ENCODE results near the gene SIRT7. TPM values are rescaled to one million over a fixed set of nuclear protein-coding genes. Genes with fewer than 3 reads are reported as not detected.

Gene SIRT7
- total and polyA plus RNA-seq, 2 donors (not counting 3 experiments of a cell fraction or from before 2014, with no cell fraction given) = 11.6 to 28.8 TPM

- ChIA-PET POLR2A (no interaction called here), CTCF (interaction anchor here (1.6 kb wide), 1 partner anchor 14 kb away, joined by 4 read pairs; no protein-coding TSS in a partner anchor)
- Histone ChIP-seq H3K27me3 (ENCODE audit: control insufficient read depth in 2 of 2, insufficient read depth in 2 of 2, low read length in 2 of 2) (peaks cover 0 to 7% of the 10 kb centered on the region in 2 experiments), H3K27ac (ENCODE audit: insufficient read depth, low read depth, low read length) (no peak overlapping the region), H3K36me3 (ENCODE audit: control insufficient read depth in 2 of 2, extremely low read depth in 1 of 2, insufficient read depth in 2 of 2, low read length in 2 of 2) (no peaks in the 10 kb centered on the region), H2AFZ (ENCODE audit: low read depth, low read length) (no peak overlapping the region), H3K4me3 (replicated peaks in 1 of 3; ENCODE audit: insufficient read depth in 1 of 3, low read depth in 1 of 3, low read length in 3 of 3) (no peak overlapping the region), H3K79me2 (ENCODE audit: control insufficient read depth, insufficient read depth, low read length) (no peaks in the 10 kb centered on the region), H3K4me2 (ENCODE audit: insufficient read depth, low read length) (no peak overlapping the region), H4K20me1 (replicated peaks; ENCODE audit: control insufficient read depth, extremely low read depth, insufficient read depth, low read length) (no peaks in the 10 kb centered on the region), H3K4me1 (ENCODE audit: control insufficient read depth, extremely low read depth, insufficient read depth, low read length) (no peaks in the 10 kb centered on the region), H3K9ac (replicated peaks; ENCODE audit: extremely low read depth, insufficient read depth, low read length) (no peak overlapping the region), H3K9me1 (replicated peaks; ENCODE audit: control insufficient read depth, extremely low read depth, insufficient read depth, low read length) (no peaks in the 10 kb centered on the region), H3K9me3 (replicated peaks; ENCODE audit: control insufficient read depth, insufficient read depth, low read length) (no peaks in the 10 kb centered on the region)
- FAIRE-seq (no peak), DNase-seq (ENCODE audit: low read depth, low spot score) (no peak)
- intact Hi-C loops (cut with micrococcal nuclease) = no loop called here
- no TSS peak for BruUV-seq (replicated peaks)
- TF ChIP-seq EZH2 (IDR thresholded peaks at IDR 0.05; ENCODE audit: borderline replicate concordance, low read depth, low read length, severe bottlenecking) (no peak), MAX (IDR thresholded peaks at IDR 0.05; ENCODE audit: insufficient read depth, insufficient read length) (no peak), JUN (IDR thresholded peaks at IDR 0.05; ENCODE audit: borderline replicate concordance, insufficient read depth, insufficient read length, low read depth) (no peak)
- dilution Hi-C loops (cut with MboI; ENCODE audit: extremely low pct_ligation_motif_present, low sequenced_read_pairs) = no loop called here
Measured at GRCh38 chr17:81942167-81942553, 24.2 kb upstream of the SIRT7 start.

DNA sequence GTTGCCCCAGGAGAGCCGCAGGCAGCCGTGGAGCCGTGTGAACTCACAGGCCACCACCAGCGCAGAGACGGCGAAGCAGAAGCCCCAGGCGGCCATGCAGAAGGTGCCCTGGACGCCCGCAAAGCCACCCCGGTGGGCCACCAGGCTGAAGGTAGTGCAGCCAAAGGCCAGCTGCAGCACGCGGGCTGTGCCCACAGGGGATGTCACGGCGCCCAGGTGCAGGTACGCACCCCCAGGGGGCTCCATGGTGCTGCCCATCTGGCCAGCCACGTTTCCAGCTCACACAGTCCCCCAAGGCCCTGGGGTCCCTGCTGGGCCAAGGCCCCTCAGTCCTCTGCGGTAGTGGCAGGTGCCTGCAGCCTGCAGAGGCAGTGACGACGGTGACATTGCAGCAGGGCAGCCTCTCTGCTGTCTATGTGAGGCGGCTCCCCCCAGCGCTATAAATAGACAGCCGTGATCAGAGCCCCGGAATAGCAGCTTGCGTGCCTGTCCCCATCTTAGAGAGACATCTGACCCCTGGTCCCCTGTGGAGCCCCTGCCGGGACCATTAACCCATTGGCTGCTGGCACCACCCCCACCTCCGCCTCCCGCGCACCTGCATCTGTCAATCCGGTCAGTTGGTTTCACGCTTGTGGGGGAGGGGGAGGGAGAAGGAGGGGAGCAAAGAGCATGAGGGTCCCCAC, 23.6 kb upstream of the SIRT7 start:
- Histone ChIP-seq H3K4me2 (ENCODE audit: insufficient read depth, low read length) (no peak overlapping the region), H3K4me3 (replicated peaks in 1 of 3; ENCODE audit: insufficient read depth in 1 of 3, low read depth in 1 of 3, low read length in 3 of 3) (no peak overlapping the region), H4K20me1 (replicated peaks; ENCODE audit: control insufficient read depth, extremely low read depth, insufficient read depth, low read length) (no peaks in the 10 kb centered on the region), H3K9me1 (replicated peaks; ENCODE audit: control insufficient read depth, extremely low read depth, insufficient read depth, low read length) (no peaks in the 10 kb centered on the region), H3K27me3 (ENCODE audit: control insufficient read depth in 2 of 2, insufficient read depth in 2 of 2, low read length in 2 of 2) (peaks cover 0 to 7% of the 10 kb centered on the region in 2 experiments), H3K79me2 (ENCODE audit: control insufficient read depth, insufficient read depth, low read length) (peaks cover 2% of the 10 kb centered on the region), H3K27ac (ENCODE audit: insufficient read depth, low read depth, low read length) (no peak overlapping the region), H2AFZ (ENCODE audit: low read depth, low read length) (no peak overlapping the region), H3K4me1 (ENCODE audit: control insufficient read depth, extremely low read depth, insufficient read depth, low read length) (no peaks in the 10 kb centered on the region), H3K9me3 (replicated peaks; ENCODE audit: control insufficient read depth, insufficient read depth, low read length) (no peaks in the 10 kb centered on the region), H3K9ac (replicated peaks; ENCODE audit: extremely low read depth, insufficient read depth, low read length) (no peak overlapping the region), H3K36me3 (ENCODE audit: control insufficient read depth in 2 of 2, extremely low read depth in 1 of 2, insufficient read depth in 2 of 2, low read length in 2 of 2) (no peaks in the 10 kb centered on the region)
- FAIRE-seq = no peak
- BruUV-seq (replicated peaks) = no TSS peak
- no peak for DNase-seq (ENCODE audit: low read depth, low spot score)
- ChIA-PET CTCF (interaction anchor here (1.6 kb wide), 1 partner anchor 13 kb away, joined by 4 read pairs; no protein-coding TSS in a partner anchor), POLR2A (no interaction called here)
- intact Hi-C loops (cut with micrococcal nuclease) = no loop called here
- dilution Hi-C loops (cut with MboI; ENCODE audit: extremely low pct_ligation_motif_present, low sequenced_read_pairs) = no loop called here
- TF ChIP-seq CTCF (IDR thresholded peaks at IDR 0.05; ENCODE audit: extremely low read depth in 1 of 2, insufficient read depth in 1 of 2, low read depth in 1 of 2, low read length in 2 of 2) (no peak), MYC (IDR thresholded peaks at IDR 0.05; ENCODE audit: low read depth, low read length) (no peak), GATA2 (IDR thresholded peaks at IDR 0.05; ENCODE audit: insufficient read depth, insufficient read length, low read depth, low read length) (no peak), POLR2A (IDR thresholded peaks at IDR 0.05; ENCODE audit: low read depth, low read length) (no peak), POLR2AphosphoS5 (IDR thresholded peaks at IDR 0.05; ENCODE audit: insufficient read depth, low read depth, low read length) (no peak), FOS (IDR thresholded peaks at IDR 0.05; ENCODE audit: borderline replicate concordance, insufficient read depth, low read length) (no peak)
